ENCODE results near the gene ZNF438. TPM values are rescaled to one million over a fixed set of nuclear protein-coding genes. Genes with fewer than 3 reads are reported as not detected.

ZNF438 gene
- total and polyA plus RNA-seq, 2 of the 13 experiments (the other 11 are each of a cell fraction or from before 2014, with no cell fraction given), result 0.75 to 0.83 TPM

GRCh38 chr10:30830315-30831230, 201.1 kb downstream of the ZNF438 start:
- TF ChIP-seq ZNF841 (CRISPR knock-in tag; IDR thresholded peaks at IDR 0.05; ENCODE audit: borderline replicate concordance) (no peak), HINFP (CRISPR knock-in tag; IDR thresholded peaks at IDR 0.05; ENCODE audit: low read depth) (no peak), ATF2 (CRISPR knock-in tag; IDR thresholded peaks at IDR 0.05) (no peak), ZSCAN31 (CRISPR knock-in tag; IDR thresholded peaks at IDR 0.05; ENCODE audit: low read depth) (no peak), HNRNPUL1 (IDR thresholded peaks at IDR 0.05; ENCODE audit: low read depth, low read length) (no peak), EP300 (IDR thresholded peaks at IDR 0.05; ENCODE audit: low read depth in 2 of 2, low read length in 2 of 2) (no peak), EP300 (CRISPR knock-in tag; IDR thresholded peaks at IDR 0.05; ENCODE audit: borderline replicate concordance) (no peak), RBAK (CRISPR knock-in tag; IDR thresholded peaks at IDR 0.05) (no peak), KAT8 (CRISPR knock-in tag; IDR thresholded peaks at IDR 0.05) (no peak), HMGA1 (CRISPR knock-in tag; conservative IDR thresholded peaks at IDR 0.05) (no peak)
- CTCF ChIA-PET (ENCODE audit: low intra/inter-chr PET ratio, low total read pairs), result no interaction called here

More at GRCh38 chr10:30830315-30831230, 201.1 kb downstream of the ZNF438 start:
- H3K27ac ChIP-seq (ENCODE audit: extremely low read length, insufficient read depth, low read length), result no peak overlapping the region
- ATAC-seq (no peak), FAIRE-seq (no peak), DNase-seq (ENCODE audit: low spot score) (no peak)
- no peak overlapping the region for H3K9ac ChIP-seq (ENCODE audit: insufficient read depth, low read depth, low read length)
- H2AFZ ChIP-seq (ENCODE audit: low read length), result no peak overlapping the region
- H3K79me2 ChIP-seq (ENCODE audit: insufficient read depth, low read length), result no peaks in the 10 kb centered on the region
- no peaks in the 10 kb centered on the region for H3K36me3 ChIP-seq (replicated peaks in 1 of 2; ENCODE audit: control insufficient read depth in 1 of 2, insufficient read depth in 2 of 2, low read length in 2 of 2)
- peaks cover 1 to 50% of the 10 kb centered on the region in 2 experiments; a peak in 4 of 5 replicates for H3K27me3 ChIP-seq (ENCODE audit: control insufficient read depth in 1 of 2, insufficient read depth in 2 of 2, low read length in 2 of 2)
- WGBS (ENCODE audit: low lambda C conversion rate), result 13% methylated on average over 13 of the region's 14 CpGs
- in situ Hi-C loops (cut with HindIII; ENCODE audit: extremely low pct_ligation_motif_present, low pct_unique_long_range_greater_than_20kb) (no loop called here), intact Hi-C loops (cut with micrococcal nuclease; ENCODE audit: unreplicated experiment) (no loop called here)
- no peaks in the 10 kb centered on the region for H4K20me1 ChIP-seq (ENCODE audit: insufficient read depth, low read length)
- H3K9me3 ChIP-seq (ENCODE audit: low read length), result no peaks in the 10 kb centered on the region
- POLR2A ChIA-PET, result no interaction called here
- BruUV-seq (replicated peaks), result no TSS peak
- H3K4me3 ChIP-seq (replicated peaks in 1 of 3; ENCODE audit: insufficient read depth in 1 of 3, low read depth in 2 of 3, low read length in 3 of 3), result no peak overlapping the region
- no peaks in the 10 kb centered on the region for H3K4me1 ChIP-seq (ENCODE audit: insufficient read depth, low read length)
- no peak overlapping the region for H3K4me2 ChIP-seq (ENCODE audit: low read depth, low read length)

Data from HepG2 (cell line).